ENCODE data around the gene NEMP2.

DNA sequence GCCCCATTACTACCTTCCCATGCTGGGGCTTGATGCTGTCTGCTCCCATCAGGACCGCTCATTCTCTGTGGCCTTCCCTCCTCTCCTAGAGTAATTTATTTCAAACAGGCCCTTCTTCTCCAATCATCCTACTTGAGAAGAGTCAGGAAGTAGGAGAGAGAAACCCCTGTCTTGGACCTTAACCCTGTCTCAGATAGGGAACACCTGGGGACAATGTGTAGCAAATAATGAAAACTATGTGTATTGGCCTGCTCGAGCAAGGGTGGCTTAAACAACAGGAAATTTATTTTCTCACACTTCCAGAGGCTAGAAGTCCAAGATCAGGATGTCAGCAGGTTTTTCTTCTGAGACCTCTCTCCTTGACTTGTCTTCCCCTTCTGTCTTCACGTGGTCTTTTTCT, 26.6 kb upstream of the NEMP2 start:
- TF ChIP-seq, protein P1, sequence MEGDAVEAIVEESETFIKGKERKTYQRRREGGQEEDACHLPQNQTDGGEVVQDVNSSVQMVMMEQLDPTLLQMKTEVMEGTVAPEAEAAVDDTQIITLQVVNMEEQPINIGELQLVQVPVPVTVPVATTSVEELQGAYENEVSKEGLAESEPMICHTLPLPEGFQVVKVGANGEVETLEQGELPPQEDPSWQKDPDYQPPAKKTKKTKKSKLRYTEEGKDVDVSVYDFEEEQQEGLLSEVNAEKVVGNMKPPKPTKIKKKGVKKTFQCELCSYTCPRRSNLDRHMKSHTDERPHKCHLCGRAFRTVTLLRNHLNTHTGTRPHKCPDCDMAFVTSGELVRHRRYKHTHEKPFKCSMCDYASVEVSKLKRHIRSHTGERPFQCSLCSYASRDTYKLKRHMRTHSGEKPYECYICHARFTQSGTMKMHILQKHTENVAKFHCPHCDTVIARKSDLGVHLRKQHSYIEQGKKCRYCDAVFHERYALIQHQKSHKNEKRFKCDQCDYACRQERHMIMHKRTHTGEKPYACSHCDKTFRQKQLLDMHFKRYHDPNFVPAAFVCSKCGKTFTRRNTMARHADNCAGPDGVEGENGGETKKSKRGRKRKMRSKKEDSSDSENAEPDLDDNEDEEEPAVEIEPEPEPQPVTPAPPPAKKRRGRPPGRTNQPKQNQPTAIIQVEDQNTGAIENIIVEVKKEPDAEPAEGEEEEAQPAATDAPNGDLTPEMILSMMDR (IDR thresholded peaks at IDR 0.05) = no peak
- TF ChIP-seq CEBPB (IDR thresholded peaks at IDR 0.05) (no peak), POLR2AphosphoS2 (conservative IDR thresholded peaks at IDR 0.05; ENCODE audit: low read length) (no peak), POLR2A (IDR thresholded peaks at IDR 0.05; ENCODE audit: low read length) (no peak), MYC (IDR thresholded peaks at IDR 0.05; ENCODE audit: borderline replicate concordance, low read length) (no peak), JUN (IDR thresholded peaks at IDR 0.05) (no peak), CHD4 (IDR thresholded peaks at IDR 0.05; ENCODE audit: borderline replicate concordance) (no peak), HOXB5 (CRISPR knock-in tag; IDR thresholded peaks at IDR 0.05) (no peak), GATA3 (IDR thresholded peaks at IDR 0.05; ENCODE audit: borderline replicate concordance) (no peak), RAD21 (conservative IDR thresholded peaks at IDR 0.05 in 1 of 2, IDR thresholded peaks at IDR 0.05 in 1 of 2) (no peak), MAX (IDR thresholded peaks at IDR 0.05) (no peak), EP300 (IDR thresholded peaks at IDR 0.05) (no peak)
- TF ChIP-seq, protein P2, sequence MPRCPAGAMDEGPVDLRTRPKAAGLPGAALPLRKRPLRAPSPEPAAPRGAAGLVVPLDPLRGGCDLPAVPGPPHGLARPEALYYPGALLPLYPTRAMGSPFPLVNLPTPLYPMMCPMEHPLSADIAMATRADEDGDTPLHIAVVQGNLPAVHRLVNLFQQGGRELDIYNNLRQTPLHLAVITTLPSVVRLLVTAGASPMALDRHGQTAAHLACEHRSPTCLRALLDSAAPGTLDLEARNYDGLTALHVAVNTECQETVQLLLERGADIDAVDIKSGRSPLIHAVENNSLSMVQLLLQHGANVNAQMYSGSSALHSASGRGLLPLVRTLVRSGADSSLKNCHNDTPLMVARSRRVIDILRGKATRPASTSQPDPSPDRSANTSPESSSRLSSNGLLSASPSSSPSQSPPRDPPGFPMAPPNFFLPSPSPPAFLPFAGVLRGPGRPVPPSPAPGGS (IDR thresholded peaks at IDR 0.05) = no peak

Data from A549 (cell line).